Measurements from ENCODE around the gene EIF1. TPM values are rescaled to one million over a fixed set of nuclear protein-coding genes. Genes with fewer than 3 reads are reported as not detected.

The EIF1 gene
- total RNA-seq, 1 experiment from 2014 or later: 172 TPM

GRCh38 chr17:41738801-41739112, 50.1 kb downstream of the EIF1 start:
- Histone ChIP-seq H3K4me1 (ENCODE audit: low read length) (peaks cover 4% of the 10 kb centered on the region; the same call in 1 of the 2 replicates), H4K20me1 (ENCODE audit: insufficient read depth, low read depth, low read length) (no peaks in the 10 kb centered on the region), H3K79me2 (ENCODE audit: low read length) (no peaks in the 10 kb centered on the region), H2AFZ (ENCODE audit: low read length) (peak overlapping the region; percentile 99), H3K9ac (ENCODE audit: low read length) (no peak overlapping the region), H3K9me3 (ENCODE audit: low read length) (no peaks in the 10 kb centered on the region), H3K27ac (ENCODE audit: low read length) (no peak overlapping the region), H3K36me3 (ENCODE audit: insufficient read depth, low read length) (no peaks in the 10 kb centered on the region), H3K9me2 (replicated peaks; ENCODE audit: insufficient read depth, low read length) (no peaks in the 10 kb centered on the region), H3K27me3 (ENCODE audit: low read length) (no peaks in the 10 kb centered on the region), H3K4me3 (ENCODE audit: low read length) (no peak overlapping the region), H3K4me2 (ENCODE audit: low read depth, low read length, poor library complexity, severe bottlenecking) (no peak overlapping the region)
- DNase-seq: no peak

DNA sequence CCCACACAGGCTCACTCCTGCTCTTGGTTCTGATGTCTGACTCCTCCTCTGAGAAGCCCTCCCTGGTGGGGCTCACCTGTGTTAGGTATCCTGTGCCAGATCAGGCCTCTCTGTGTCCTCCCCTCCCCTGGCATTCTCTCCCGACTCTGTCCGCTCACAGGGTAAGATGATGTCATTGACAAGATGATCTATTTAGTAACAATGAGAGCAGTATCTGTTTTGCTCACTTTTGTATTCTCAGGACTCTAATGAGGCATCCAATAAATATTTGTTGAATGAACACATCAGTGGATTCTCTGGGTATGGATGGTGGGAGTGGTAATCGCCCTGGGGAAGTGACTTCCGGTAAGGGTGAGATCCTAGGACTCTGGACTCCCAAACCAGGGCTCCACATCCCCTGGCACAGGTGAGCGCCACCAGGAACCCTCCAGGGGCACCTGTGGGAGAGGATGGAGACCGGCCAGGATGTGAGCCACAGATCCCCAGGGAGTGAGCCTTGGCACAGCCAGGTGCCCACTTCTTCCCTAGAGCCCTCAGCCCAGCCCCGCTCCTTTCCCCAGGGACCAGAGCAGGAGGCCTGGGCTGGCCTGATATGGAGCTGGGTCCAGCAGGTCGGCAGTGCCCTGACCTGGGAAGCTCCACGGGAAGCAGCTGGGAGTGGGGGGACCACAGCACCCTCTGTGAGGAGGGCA, 51.1 kb downstream of the EIF1 start:
- Histone ChIP-seq H3K9me3 (ENCODE audit: low read length) (no peaks in the 10 kb centered on the region), H3K27ac (ENCODE audit: low read length) (no peak overlapping the region), H2AFZ (ENCODE audit: low read length) (no peak overlapping the region), H3K4me1 (ENCODE audit: low read length) (peaks cover 4% of the 10 kb centered on the region; the same call in 1 of the 2 replicates), H3K9ac (ENCODE audit: low read length) (no peak overlapping the region), H3K9me2 (replicated peaks; ENCODE audit: insufficient read depth, low read length) (no peaks in the 10 kb centered on the region), H3K4me2 (ENCODE audit: low read depth, low read length, poor library complexity, severe bottlenecking) (no peak overlapping the region), H3K4me3 (ENCODE audit: low read length) (no peak overlapping the region), H4K20me1 (ENCODE audit: insufficient read depth, low read depth, low read length) (no peaks in the 10 kb centered on the region), H3K36me3 (ENCODE audit: insufficient read depth, low read length) (no peaks in the 10 kb centered on the region), H3K27me3 (ENCODE audit: low read length) (no peaks in the 10 kb centered on the region), H3K79me2 (ENCODE audit: low read length) (no peaks in the 10 kb centered on the region)
- no peak for DNase-seq

DNA sequence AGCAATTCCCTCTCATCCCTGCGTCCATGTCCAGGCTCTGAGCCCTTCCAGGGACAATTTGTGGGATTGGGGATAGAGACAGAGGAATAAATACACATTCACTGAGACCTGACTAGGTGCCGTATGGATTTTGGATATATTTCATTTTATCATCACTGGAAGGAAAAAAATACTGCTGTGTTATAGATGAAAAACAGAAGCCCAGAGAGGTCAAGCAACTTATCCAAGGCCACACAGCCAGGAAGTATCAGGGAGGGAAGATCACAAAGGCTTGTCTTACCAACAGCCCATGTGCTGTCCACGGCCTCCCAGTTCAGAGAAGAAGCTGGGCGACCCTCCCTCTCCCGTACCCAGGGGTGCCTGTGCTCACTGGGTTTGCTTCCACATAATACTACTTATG, 51.8 kb downstream of the EIF1 start:
- Histone ChIP-seq H3K4me1 (ENCODE audit: low read length) (peaks cover 4% of the 10 kb centered on the region; the same call in 1 of the 2 replicates), H4K20me1 (ENCODE audit: insufficient read depth, low read depth, low read length) (no peaks in the 10 kb centered on the region), H3K27me3 (ENCODE audit: low read length) (no peaks in the 10 kb centered on the region), H3K79me2 (ENCODE audit: low read length) (no peaks in the 10 kb centered on the region), H3K9ac (ENCODE audit: low read length) (no peak overlapping the region), H3K36me3 (ENCODE audit: insufficient read depth, low read length) (no peaks in the 10 kb centered on the region), H3K4me2 (ENCODE audit: low read depth, low read length, poor library complexity, severe bottlenecking) (no peak overlapping the region), H3K27ac (ENCODE audit: low read length) (no peak overlapping the region), H2AFZ (ENCODE audit: low read length) (no peak overlapping the region), H3K9me2 (replicated peaks; ENCODE audit: insufficient read depth, low read length) (no peaks in the 10 kb centered on the region), H3K4me3 (ENCODE audit: low read length) (no peak overlapping the region), H3K9me3 (ENCODE audit: low read length) (no peaks in the 10 kb centered on the region)
- no peak for DNase-seq

DNA sequence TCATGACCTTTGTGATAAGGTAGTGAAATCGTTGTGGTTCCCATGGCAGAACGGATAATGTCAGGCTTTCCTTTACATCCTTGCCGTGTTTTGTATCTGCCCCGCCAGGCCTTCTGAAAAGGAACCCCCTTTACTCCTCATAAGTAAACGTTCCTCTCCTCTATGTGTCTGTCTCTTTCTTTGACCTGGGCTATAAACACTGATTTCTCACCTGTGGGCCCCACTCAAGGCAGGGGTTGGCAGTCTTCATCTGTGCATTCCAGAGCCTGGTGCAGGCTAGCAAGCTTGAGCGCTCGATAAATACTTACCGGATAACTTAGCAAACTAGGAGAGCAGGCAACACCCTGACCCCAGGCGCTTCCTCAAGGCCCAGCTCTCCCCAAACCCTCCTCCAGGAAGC, 53.0 kb downstream of the EIF1 start:
- no peaks in the 10 kb centered on the region for H3K27me3 ChIP-seq (ENCODE audit: low read length)

More for the DNA sequence above, 53.0 kb downstream of the EIF1 start:
- Histone ChIP-seq H3K9ac (ENCODE audit: low read length) (no peak overlapping the region), H2AFZ (ENCODE audit: low read length) (no peak overlapping the region), H3K79me2 (ENCODE audit: low read length) (no peaks in the 10 kb centered on the region), H3K4me1 (ENCODE audit: low read length) (peaks cover 4% of the 10 kb centered on the region; the same call in 1 of the 2 replicates), H4K20me1 (ENCODE audit: insufficient read depth, low read depth, low read length) (no peaks in the 10 kb centered on the region), H3K9me3 (ENCODE audit: low read length) (no peaks in the 10 kb centered on the region), H3K4me2 (ENCODE audit: low read depth, low read length, poor library complexity, severe bottlenecking) (no peak overlapping the region), H3K27ac (ENCODE audit: low read length) (no peak overlapping the region), H3K4me3 (ENCODE audit: low read length) (no peak overlapping the region), H3K9me2 (replicated peaks; ENCODE audit: insufficient read depth, low read length) (no peaks in the 10 kb centered on the region), H3K36me3 (ENCODE audit: insufficient read depth, low read length) (no peaks in the 10 kb centered on the region)
- DNase-seq: no peak

Small RNAs within 50 kb of the gene (small RNA-seq; reads per million reads assigned to genes)
- gene RN7SL399P: not detected
- 0.47 reads per million, percentile 8 among the genes with 10 or more reads in this experiment for gene RNA5SP442

Other genes with a start within 250 kb of the EIF1 start
- not detected in 2 replicates for gene KRT38, start 247.9 kb upstream of the EIF1 start, total RNA-seq (2014; rRNA removed; shearing (Covaris generic); ENCODE audit: low replicate concordance)
- not detected in 2 replicates for gene KRT32, start 221.5 kb upstream of the EIF1 start, total RNA-seq (2014; rRNA removed; shearing (Covaris generic); ENCODE audit: low replicate concordance)
- not detected in 2 replicates for gene KRT35, start 207.7 kb upstream of the EIF1 start, total RNA-seq (2014; rRNA removed; shearing (Covaris generic); ENCODE audit: low replicate concordance)
- gene KRT36, start 199.0 kb upstream of the EIF1 start, total RNA-seq (2014; rRNA removed; shearing (Covaris generic); ENCODE audit: low replicate concordance): not detected in 2 replicates
- gene KRT13, start 183.3 kb upstream of the EIF1 start, total RNA-seq (2014; rRNA removed; shearing (Covaris generic); ENCODE audit: low replicate concordance): not detected in 2 replicates
- not detected in 2 replicates for gene KRT15, start 170.0 kb upstream of the EIF1 start, total RNA-seq (2014; rRNA removed; shearing (Covaris generic); ENCODE audit: low replicate concordance)
- gene KRT19, start 160.6 kb upstream of the EIF1 start, total RNA-seq (2014; rRNA removed; shearing (Covaris generic); ENCODE audit: low replicate concordance): not detected in 2 replicates
- not detected in 2 replicates for gene KRT9, start 116.8 kb upstream of the EIF1 start, total RNA-seq (2014; rRNA removed; shearing (Covaris generic); ENCODE audit: low replicate concordance)
- not detected in 2 replicates for gene KRT14, start 102.0 kb upstream of the EIF1 start, total RNA-seq (2014; rRNA removed; shearing (Covaris generic); ENCODE audit: low replicate concordance)
- gene KRT16, start 76.1 kb upstream of the EIF1 start, total RNA-seq (2014; rRNA removed; shearing (Covaris generic); ENCODE audit: low replicate concordance): not detected in 2 replicates
- not detected in 2 replicates for gene KRT17, start 64.3 kb upstream of the EIF1 start, total RNA-seq (2014; rRNA removed; shearing (Covaris generic); ENCODE audit: low replicate concordance)
- gene GAST, start 23.4 kb downstream of the EIF1 start, total RNA-seq (2014; rRNA removed; shearing (Covaris generic); ENCODE audit: low replicate concordance): not detected in 2 replicates
- gene HAP1, start 45.8 kb downstream of the EIF1 start, total RNA-seq (2014; rRNA removed; shearing (Covaris generic); ENCODE audit: low replicate concordance): 0.04 and 0.48 TPM in 2 replicates
- gene JUP, start 97.8 kb downstream of the EIF1 start, total RNA-seq (2014; rRNA removed; shearing (Covaris generic); ENCODE audit: low replicate concordance): 102 and 133 TPM in 2 replicates
- 0.61 TPM in 1 of 2 replicates, not detected in the other for gene P3H4, start 123.1 kb downstream of the EIF1 start, total RNA-seq (2014; rRNA removed; shearing (Covaris generic); ENCODE audit: low replicate concordance)
- gene FKBP10, start 124.1 kb downstream of the EIF1 start, total RNA-seq (2014; rRNA removed; shearing (Covaris generic); ENCODE audit: low replicate concordance): 0.54 and 1.9 TPM in 2 replicates
- 10.5 and 17.8 TPM in 2 replicates for gene NT5C3B, start 147.3 kb downstream of the EIF1 start, total RNA-seq (2014; rRNA removed; shearing (Covaris generic); ENCODE audit: low replicate concordance)
- gene KLHL10, start 148.9 kb downstream of the EIF1 start, total RNA-seq (2014; rRNA removed; shearing (Covaris generic); ENCODE audit: low replicate concordance): 0.29 TPM in 1 of 2 replicates, not detected in the other
- gene KLHL11, start 176.5 kb downstream of the EIF1 start, total RNA-seq (2014; rRNA removed; shearing (Covaris generic); ENCODE audit: low replicate concordance): 14.3 and 19.0 TPM in 2 replicates
- gene ACLY, start 230.1 kb downstream of the EIF1 start, total RNA-seq (2014; rRNA removed; shearing (Covaris generic); ENCODE audit: low replicate concordance): 173 and 212 TPM in 2 replicates
- gene ODAD4, start 241.7 kb downstream of the EIF1 start, total RNA-seq (2014; rRNA removed; shearing (Covaris generic); ENCODE audit: low replicate concordance): 0.67 and 1.0 TPM in 2 replicates

Data from Karpas-422 (cell line).